Cardiac muscle cell (in vitro differentiated cells and primary cell): ENCODE measurements around the gene RABEP1. TPM values are rescaled to one million over a fixed set of nuclear protein-coding genes. Genes with fewer than 3 reads are reported as not detected.

Source experiments
- DNase-seq, 2 donors: peaks; one replicate each; pipeline versions ENCODE4 v3.0.0 to v3.0.0-alpha.2; 2010 to 2017; ENCODE audit warnings: low read depth in 1 of 2, low spot score in 1 of 2
- H3K27ac ChIP-seq: fragments of 200-600 bp; sonication (generic); 2 replicates; pipeline ENCODE4 v1.5.1; 2016
- H3K27me3 ChIP-seq: fragments of 200-600 bp; sonication (generic); 2 replicates; pipeline ENCODE4 v1.6.0; 2016; ENCODE audit warnings: control low read depth
- H3K36me3 ChIP-seq: fragments of 200-600 bp; sonication (generic); 2 replicates; pipeline ENCODE4 v1.5.1; 2016; ENCODE audit warnings: control low read depth
- H3K4me1 ChIP-seq: fragments of 200-600 bp; sonication (generic); 2 replicates; pipeline ENCODE4 v1.8.1; 2017; ENCODE audit warnings: low read depth, mild to moderate bottlenecking, mixed run types
- H3K4me3 ChIP-seq: fragments of 200-600 bp; sonication (generic); 2 replicates; pipeline ENCODE4 v1.5.1; 2016; ENCODE audit warnings: mild to moderate bottlenecking
- H3K9me3 ChIP-seq: fragments of 200-600 bp; sonication (generic); 2 replicates; pipeline ENCODE4 v1.5.1; 2017; ENCODE audit warnings: low read depth, mild to moderate bottlenecking, control low read depth
- polyA plus RNA-seq: library from polyadenylated mRNA; unstranded; fragments of >200 nt; fragmentation: Nextera tagmentation; extraction: Ambion mirVana; gene quantifications from 2 replicates; pipeline ENCODE4 v1.2.1, GENCODE V29; 2016
- total RNA-seq: library from RNA; depleted of rRNA; stranded (reverse); fragments of >200 nt; gene quantifications from 2 replicates; pipeline ENCODE4 v1.2.3, GENCODE V29; 2016
- TF ChIP-seq, protein P1 (sequence below): IDR thresholded peaks from 2 replicates; pipeline ENCODE4 v1.5.1; 2012; ENCODE audit warnings: low read depth, mild to moderate bottlenecking, low read length

The RABEP1 gene
- total and polyA plus RNA-seq, 2 experiments from 2014 or later, result 36.0 to 37.5 TPM

- TF ChIP-seq, protein P1, sequence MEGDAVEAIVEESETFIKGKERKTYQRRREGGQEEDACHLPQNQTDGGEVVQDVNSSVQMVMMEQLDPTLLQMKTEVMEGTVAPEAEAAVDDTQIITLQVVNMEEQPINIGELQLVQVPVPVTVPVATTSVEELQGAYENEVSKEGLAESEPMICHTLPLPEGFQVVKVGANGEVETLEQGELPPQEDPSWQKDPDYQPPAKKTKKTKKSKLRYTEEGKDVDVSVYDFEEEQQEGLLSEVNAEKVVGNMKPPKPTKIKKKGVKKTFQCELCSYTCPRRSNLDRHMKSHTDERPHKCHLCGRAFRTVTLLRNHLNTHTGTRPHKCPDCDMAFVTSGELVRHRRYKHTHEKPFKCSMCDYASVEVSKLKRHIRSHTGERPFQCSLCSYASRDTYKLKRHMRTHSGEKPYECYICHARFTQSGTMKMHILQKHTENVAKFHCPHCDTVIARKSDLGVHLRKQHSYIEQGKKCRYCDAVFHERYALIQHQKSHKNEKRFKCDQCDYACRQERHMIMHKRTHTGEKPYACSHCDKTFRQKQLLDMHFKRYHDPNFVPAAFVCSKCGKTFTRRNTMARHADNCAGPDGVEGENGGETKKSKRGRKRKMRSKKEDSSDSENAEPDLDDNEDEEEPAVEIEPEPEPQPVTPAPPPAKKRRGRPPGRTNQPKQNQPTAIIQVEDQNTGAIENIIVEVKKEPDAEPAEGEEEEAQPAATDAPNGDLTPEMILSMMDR, result no peak
- H3K27ac ChIP-seq, result no peak overlapping the region
These were observed 134.8 kb downstream of the RABEP1 start for GRCh38 chr17:5416901-5417300.

DNA sequence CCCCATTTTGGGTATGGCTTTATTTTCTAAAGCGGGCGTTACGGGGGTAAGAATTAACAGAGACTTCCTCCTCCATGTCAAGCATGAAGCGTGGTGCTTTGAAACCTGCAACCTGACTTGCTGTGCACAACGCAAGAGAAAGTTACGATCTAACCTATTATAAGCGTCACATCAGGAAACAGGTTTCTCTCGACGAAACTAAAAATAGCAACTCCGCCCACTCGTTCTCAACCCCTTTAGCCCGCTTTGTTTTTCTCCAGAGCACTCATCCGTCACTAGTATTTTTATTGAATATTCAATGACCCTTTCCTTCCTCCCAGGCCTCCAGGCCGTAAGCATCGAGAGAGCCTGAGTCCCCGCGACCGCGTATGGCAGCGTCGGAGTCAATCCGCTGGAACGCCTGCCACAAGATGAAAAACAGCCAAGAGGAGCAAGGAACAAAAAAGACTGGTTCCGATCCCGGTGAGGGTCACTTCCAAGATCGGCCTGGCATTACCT is 136.8 kb downstream of the RABEP1 start:
- peak overlapping the region; percentile 92 for H3K27ac ChIP-seq
- DNase-seq, result peak; percentile 27 to 48
- peaks cover 16% of the 10 kb centered on the region for H3K4me1 ChIP-seq
- H3K4me3 ChIP-seq, result peak overlapping the region; percentile 66
- TF ChIP-seq, protein P1, result no peak
- H3K27me3 ChIP-seq, result no peaks in the 10 kb centered on the region
- H3K9me3 ChIP-seq, result no peaks in the 10 kb centered on the region
- H3K36me3 ChIP-seq, result peaks cover 48% of the 10 kb centered on the region

More at GRCh38 chr17:5416901-5417300, 134.8 kb downstream of the RABEP1 start:
- Histone ChIP-seq H3K4me1 (peaks cover 16% of the 10 kb centered on the region), H3K9me3 (no peaks in the 10 kb centered on the region), H3K4me3 (no peak overlapping the region), H3K27me3 (no peaks in the 10 kb centered on the region), H3K36me3 (peaks cover 49% of the 10 kb centered on the region)
- DNase-seq, result no peak

GRCh38 chr17:5419356-5419958 is 137.4 kb downstream of the RABEP1 start, which contains the start of gene NUP88:
Gene NUP88 (minus strand): TSS chr17:5419662. CDS start chr17:5419650, 12 bp downstream.
- Histone ChIP-seq H3K36me3 (peaks cover 48% of the 10 kb centered on the region), H3K27me3 (no peaks in the 10 kb centered on the region)
- peak; percentile 98 for DNase-seq

GRCh38 chr17:5419959-5420653 is 138.0 kb downstream of the RABEP1 start, which contains the start of gene RPAIN:
Gene RPAIN (plus strand): TSS chr17:5420182. CDS start chr17:5420211, 29 bp downstream.
- Histone ChIP-seq H3K4me1 (peaks cover 16% of the 10 kb centered on the region), H3K36me3 (peaks cover 50% of the 10 kb centered on the region), H3K27ac (peak within 1 kb of the TSS; percentile 92), H3K27me3 (no peaks in the 10 kb centered on the region), H3K4me3 (peak within 1 kb of the TSS; percentile 66), H3K9me3 (no peaks in the 10 kb centered on the region)
- peak; percentile 87 to 90 for DNase-seq
- TF ChIP-seq, protein P1, result no peak

More at GRCh38 chr17:5419356-5419958, 137.4 kb downstream of the RABEP1 start, which contains the start of gene NUP88:
- Histone ChIP-seq H3K4me3 (peak within 1 kb of the TSS; percentile 66), H3K27ac (peak within 1 kb of the TSS; percentile 92), H3K9me3 (no peaks in the 10 kb centered on the region), H3K4me1 (peaks cover 16% of the 10 kb centered on the region)
- TF ChIP-seq, protein P1, result no peak

- Histone ChIP-seq H3K27me3 (no peaks in the 10 kb centered on the region), H3K27ac (no peak overlapping the region), H3K9me3 (no peaks in the 10 kb centered on the region), H3K36me3 (peaks cover 54% of the 10 kb centered on the region), H3K4me3 (no peak overlapping the region), H3K4me1 (peaks cover 16% of the 10 kb centered on the region)
- TF ChIP-seq, protein P1, result no peak
- peak in 1 of 2 donors; percentile 21 for DNase-seq
These were observed 140.4 kb downstream of the RABEP1 start for GRCh38 chr17:5422505-5422904.
